ENCODE measurements around the gene MAP3K14.
A peak's percentile ranks its signal among the peaks of the same experiment; 100 is the strongest.

Gene MAP3K14

DNA sequence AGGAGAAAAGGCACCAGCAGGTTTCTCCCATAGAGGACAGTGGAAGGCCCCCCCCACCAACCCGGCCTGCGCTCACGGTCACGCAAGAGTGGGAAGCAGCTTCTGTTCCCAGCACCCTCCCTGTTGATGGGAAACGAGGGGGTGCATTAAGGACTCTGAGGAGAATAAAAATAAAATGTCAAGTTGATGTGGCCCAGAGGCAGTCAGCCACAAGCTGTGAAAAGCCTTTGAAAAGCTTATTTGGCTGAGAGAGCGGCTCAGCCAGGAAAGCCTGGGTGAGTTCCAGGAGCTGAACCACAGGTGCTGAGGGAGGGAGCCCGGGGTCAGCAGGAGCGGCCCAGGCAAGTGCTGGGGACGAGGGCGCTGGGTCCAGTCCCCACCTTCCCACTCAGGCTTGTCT is 28.0 kb downstream of the MAP3K14 start:
- H3K27ac ChIP-seq, result peak overlapping the region in 2 of 21 experiments; percentile 55 to 77
- no peak overlapping the region for H3K4me3 ChIP-seq

DNA sequence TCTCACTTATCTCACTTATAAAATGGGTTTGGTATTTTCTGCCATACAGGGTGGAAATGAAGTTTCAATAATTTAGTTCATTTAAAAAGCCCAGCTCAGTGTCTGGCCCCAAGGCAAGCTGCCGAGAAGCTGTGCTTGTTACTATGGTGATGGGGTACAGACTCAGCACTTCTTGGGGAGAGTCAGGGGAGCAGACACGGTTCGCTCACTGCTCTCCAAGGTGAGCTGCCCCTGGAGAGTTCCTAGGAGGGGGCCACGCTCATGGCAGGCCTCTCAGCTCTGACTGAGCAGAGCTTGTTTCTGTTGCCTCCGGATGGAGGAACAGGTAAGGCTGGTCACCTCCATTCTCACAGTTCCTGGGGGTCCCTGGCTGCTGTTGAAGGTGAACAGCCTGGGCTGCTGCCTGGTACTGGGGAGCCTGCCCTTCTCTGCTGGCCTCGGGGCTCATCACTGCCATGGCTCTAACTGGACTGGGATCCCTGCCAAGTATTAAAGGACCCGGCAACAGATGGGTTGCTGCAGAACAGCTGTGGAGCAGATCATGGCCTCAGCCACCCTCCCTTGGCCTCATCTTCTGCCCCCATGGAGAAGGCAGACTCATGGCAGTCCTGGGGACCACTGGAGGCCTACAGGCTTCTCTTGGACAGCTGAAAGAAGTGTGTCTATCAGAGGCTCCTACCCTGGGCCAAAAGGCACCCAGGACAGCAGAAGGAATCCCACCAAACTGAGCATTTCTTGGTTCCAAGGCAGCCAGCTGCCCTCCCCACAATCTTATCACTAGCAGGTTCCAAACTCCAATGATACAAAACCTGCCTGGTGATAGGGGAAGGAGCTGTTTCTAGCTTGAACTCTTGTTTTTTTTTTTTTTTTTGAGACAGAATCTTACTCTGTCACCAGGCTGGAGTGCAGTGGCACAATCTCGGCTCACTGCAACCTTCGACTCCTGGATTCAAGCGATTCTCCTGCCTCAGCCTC is 29.0 kb downstream of the MAP3K14 start:
- no peak overlapping the region for H3K4me3 ChIP-seq
- H3K27ac ChIP-seq, result peak overlapping the region in 2 of 21 experiments; percentile 32

DNA sequence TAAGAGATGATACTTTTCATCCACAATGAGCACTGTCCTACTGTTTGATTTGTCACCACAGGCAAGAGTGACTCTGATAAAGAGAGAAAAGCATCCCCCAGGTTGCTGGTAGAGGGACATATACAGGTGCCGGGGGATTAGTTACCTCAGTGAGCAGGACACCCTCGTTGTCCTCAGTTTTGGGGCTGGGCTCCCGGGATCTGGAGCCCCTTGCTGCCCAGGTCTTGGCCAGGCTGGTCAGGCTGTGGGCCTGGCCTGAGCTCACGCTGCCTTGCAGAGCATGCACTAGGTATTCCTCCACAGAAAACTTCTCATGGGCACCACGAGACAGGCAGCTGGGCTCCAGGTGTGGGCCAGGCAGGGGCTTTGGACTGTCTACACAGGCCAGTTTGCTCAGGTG is 30.5 kb downstream of the MAP3K14 start:
- no peak overlapping the region for H3K27ac ChIP-seq
- H3K4me3 ChIP-seq, result no peak overlapping the region

DNA sequence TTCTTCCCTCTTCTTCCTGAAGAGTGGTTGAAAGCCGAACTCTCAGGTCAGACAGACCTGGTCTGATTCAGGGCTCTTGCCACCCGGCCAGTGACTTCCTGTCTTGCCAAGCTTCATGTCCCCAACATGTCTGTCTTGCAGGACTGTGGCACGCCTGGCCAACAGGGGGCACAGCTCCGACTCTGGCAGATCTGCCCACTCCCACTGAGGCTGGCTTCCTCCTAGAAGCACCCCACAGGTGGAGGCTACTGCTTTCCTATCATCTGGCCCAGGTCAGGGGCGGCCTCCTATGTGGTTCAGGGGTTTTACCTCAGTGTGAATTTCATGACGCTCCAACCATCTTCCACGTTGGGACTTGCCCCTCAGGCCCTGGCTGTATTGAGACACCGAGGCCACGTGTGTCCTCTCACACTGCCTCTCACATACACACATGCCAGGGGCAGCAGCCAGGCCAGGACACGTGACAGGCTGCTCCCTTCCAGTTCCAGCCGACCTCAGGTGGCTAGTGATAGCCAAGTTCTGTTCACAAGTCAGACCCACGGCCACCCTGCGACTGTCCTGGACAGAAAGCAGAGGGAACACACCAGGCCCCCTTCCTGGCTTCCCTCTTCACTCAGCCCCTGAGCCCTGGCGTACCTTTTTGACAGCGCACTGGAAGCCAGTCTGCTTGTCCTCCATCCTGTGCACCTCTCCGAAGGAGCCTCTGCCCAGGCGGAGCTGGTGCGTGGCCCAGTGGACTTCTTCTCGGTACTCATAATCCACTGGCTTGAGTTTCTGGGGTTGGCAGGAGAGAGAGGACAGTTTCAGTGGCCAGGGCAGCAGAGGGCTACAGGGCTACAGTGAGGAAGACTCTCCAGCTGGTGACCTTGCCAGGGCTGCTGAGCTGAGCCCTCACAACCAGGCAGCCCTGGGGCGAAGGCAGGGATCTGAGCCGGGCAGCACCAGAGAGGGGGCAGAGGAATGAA is 32.4 kb downstream of the MAP3K14 start:
- Histone ChIP-seq H3K27ac (peak overlapping the region in 2 of 21 experiments; percentile 46 to 56), H3K4me3 (no peak overlapping the region)

DNA sequence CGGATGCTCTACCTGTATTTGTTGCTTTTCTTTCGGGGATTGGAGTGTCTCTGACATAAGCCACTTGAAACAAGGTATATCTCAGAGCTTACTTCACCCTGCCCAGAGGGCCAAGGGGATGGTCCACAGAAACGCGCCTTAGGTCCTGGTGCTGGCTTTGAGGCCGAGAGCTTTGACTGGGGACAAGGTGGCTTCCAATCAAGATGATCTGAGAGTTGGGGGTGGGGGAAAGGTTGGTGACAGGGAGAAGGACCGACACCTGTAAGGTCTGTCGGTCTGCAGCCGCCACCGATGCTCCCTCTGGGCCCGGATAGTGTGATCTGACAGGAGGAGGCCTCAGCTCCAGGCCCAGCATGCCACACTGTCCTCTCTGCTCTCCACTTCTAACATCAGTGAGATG is 33.1 kb downstream of the MAP3K14 start:
- Histone ChIP-seq H3K4me3 (no peak overlapping the region), H3K27ac (peak overlapping the region in 1 of 21 experiments; percentile 46)

DNA sequence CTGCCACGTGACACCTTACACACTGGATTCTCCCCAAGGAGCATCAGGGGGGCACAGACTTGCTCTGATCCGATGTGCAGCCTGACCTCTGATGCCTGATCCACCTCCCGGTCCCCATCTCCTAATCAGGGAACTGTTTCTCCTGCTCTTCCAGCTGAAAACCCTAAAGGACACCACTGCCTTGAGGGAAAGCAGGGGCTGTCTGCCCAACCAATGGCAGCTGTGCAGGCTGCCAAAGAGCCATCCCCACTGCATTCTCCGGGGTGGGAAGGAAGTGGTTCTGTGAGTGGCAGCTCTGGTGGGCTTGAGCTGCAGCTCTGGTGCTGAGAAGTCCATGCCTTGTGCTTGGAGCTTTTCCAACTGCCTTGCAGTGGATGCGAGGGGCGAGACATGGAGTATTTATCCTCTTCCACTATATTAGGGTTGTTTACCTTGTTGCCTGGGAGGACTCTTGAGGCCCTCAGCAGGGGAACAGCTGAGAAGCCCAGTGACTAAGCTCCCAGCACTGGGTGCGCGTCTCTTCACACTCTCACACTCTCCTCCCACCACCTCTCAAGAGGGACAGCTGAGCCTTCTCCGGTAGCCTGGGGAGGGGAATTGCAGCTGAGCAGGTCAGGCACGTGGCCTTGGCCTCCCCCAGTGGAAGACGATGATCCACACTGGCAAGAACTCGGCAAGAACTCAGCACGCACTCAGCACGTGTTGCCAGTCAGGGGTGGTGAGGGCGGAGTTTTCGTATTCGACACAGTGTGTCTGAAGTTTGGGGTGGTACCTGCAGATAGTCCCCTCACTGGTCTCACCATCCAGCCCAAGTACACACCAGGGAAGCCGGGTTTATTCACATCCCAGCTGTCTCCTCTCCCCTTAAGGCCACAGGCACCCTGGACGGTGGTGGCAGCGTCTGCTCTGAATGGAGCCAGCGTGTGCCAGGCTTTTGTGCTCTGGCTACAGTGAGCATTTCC is 33.9 kb downstream of the MAP3K14 start:
- Histone ChIP-seq H3K4me3 (no peak overlapping the region), H3K27ac (peak overlapping the region in 1 of 21 experiments; percentile 3)

DNA sequence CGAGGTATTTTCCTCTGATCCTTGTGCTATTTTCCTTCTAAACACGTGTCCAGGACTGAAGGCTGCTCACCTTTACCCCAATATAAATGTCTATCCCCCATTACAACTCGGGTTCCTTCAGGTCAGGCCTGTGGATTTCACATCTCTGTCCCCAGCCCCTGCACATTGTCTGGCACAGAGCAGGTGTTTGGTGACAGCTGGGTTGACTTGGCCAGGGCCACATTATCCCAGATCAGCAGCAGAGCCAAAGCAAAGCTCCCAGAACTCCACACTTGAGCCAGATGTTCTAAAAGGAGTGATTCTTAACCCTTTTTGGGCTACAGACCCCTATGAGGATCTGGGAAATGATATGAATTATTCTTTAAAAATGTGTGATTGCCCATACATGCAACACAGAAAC is 36.9 kb downstream of the MAP3K14 start:
- no peak overlapping the region for H3K27ac ChIP-seq
- H3K4me3 ChIP-seq, result no peak overlapping the region

DNA sequence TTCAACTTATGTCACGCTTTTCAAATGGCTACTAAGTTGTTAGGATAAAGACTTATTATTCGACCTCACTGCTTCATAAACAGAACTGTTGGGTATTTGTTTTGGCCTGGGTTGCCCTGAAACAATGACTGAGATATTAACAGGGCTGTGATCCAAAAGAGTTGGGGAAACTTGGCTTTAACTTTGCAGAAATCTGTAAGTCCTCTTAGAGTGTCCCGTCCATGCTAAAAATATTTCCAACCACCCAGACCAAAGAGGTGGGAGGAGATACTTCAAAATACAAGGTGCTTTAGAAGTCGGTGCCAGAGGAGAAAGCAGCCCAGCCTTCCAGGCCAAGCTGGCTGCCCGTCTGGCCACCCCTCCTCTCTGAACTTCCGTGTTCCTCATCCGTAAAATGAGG is 38.8 kb downstream of the MAP3K14 start:
- peak overlapping the region in 6 of 21 experiments; percentile 12 to 45 (median 33) for H3K27ac ChIP-seq
- no peak overlapping the region for H3K4me3 ChIP-seq

DNA sequence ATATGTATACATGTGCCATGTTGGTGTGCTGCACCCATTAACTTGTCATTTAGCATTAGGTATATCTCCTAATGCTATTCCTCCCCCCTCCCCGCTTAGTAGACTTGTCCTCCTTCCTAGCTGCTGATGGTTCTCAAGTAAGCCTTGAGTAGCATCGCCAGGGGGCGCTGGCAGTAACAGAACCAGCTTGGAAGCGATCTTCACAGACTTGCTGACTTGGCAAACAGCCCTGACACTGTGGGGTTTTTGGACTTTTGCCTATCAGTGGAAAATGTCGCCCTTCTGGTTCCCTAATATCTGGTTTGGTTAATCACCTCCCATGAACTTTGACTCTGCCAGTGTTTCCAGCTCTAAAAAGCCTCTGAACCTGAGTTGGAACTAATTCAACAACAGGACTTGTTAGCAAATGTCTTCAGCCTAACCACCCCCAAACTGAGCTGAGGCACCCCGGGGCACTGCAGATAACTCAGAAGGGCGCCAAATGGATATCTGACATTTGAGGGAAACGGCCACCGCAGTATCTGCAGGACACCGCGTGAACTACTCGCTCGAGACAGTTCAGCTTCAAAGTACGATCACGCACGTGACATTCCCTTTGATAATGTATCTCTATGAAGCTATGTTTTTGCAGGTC is 39.5 kb downstream of the MAP3K14 start:
- H3K4me3 ChIP-seq, result no peak overlapping the region
- peak overlapping the region in 7 of 21 experiments; percentile 14 to 67 (median 25) for H3K27ac ChIP-seq

DNA sequence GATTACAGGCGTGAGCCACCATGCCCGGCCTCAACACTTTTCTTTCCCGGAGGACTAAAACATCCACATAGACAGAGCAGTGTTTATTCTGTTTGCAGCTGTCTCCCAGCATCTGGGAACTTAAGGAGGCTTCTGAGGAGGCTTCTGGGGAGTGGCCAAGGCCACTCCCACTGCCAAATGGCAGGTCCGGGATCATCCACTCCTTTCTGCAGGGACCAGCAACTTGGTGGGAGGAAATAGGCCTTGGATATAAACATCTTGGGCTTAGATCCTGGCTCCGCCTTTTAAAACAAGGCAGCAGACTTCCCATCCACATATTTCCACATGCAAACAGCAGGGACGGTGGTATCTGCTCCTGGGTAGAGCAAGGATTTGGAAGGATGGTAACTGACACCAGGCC is 40.8 kb downstream of the MAP3K14 start:
- H3K4me3 ChIP-seq, result no peak overlapping the region
- H3K27ac ChIP-seq, result no peak overlapping the region

DNA sequence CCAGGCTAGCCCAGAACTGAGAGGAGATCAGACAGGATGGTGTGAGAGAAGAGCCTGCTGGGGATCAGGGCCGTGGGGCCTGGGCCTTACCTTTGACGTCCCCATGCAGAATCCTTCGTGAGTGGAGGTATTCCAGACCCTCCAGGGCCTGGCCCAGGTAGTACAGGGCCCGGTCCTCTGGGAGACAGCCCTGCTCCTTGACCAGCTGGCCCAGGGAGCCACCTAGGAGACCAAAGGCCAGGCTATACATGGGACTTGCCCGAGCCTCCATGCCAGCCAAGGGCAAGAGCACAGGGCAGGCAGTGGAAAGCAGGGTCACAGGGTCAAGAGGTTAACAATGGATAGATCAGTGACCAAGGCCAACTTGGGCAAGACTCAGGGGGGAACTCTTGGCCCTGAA is 42.8 kb downstream of the MAP3K14 start:
- H3K4me3 ChIP-seq, result no peak overlapping the region
- peak overlapping the region in 3 of 21 experiments; percentile 2 to 41 (median 3) for H3K27ac ChIP-seq

DNA sequence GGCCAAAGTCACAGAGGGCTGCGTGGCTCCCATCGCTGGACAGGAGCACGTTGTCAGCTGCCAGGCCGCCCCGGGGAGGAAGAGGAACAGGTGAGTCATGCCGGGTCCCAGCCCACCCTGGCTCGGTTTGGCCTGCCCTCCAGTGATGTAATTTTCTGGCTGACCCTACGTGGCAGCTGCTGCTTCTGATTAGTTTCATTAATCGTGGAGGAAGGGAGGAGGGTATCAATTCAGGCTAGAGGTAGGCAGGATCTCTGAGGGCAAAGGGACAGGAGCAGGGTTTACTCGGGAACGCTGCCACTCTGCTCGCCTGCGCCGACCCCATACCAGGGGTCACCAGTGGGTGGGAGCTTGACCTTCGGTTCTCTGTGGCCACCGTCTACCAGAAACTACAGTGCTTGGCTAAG is 43.3 kb downstream of the MAP3K14 start:
- H3K4me3 ChIP-seq, result no peak overlapping the region
- peak overlapping the region in 2 of 21 experiments; percentile 3 to 41 for H3K27ac ChIP-seq

DNA sequence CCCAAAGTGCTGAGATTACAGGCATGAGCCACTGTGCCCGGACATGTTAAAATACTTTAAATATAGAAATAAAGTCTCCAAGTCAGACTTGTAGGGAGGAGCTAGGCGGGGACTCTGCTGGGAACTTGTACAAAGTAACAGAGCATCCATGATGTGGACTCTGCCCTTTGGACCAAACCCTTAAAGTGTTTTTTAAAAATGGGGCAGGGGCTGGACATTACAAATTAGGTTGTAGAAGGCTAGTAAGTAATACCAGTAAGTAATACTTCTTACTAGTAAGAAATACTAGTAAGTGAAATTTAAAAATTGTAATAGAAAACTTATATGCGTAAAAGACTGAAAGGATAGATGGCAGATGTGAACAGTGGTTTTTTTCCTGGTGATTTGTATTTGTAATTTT is 45.2 kb downstream of the MAP3K14 start:
- no peak overlapping the region for H3K4me3 ChIP-seq

DNA sequence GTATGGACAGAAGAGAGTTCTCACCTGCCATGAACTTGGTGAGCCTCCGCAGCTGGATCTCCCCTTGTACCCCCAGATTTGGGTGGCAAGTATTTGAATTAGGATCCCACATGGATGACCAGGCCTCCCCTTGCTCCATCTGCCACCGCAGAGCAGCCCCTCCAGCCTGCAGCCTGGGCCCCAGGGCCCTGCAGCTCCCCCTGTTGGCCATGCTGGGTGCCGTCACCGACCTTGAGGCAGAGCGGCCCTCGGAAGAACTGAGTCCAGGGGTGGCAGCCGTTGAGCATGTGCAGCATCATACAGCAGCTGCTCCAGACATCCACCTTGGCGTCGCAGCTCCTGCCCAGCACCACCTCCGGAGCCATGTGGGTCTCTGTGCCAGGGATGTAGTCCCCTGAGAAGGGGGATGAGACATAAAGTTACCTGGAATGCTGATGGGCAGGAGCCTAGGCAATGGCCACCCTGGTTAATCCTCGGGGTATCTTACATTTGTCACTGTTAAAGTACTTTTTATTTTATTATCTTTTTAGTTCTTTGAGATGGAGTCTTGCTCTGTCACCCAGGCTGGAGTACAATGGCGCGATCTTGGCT is 45.9 kb downstream of the MAP3K14 start:
- no peak overlapping the region for H3K27ac ChIP-seq
- H3K4me3 ChIP-seq, result no peak overlapping the region

More for the DNA sequence above, 45.2 kb downstream of the MAP3K14 start:
- H3K27ac ChIP-seq, result no peak overlapping the region

DNA sequence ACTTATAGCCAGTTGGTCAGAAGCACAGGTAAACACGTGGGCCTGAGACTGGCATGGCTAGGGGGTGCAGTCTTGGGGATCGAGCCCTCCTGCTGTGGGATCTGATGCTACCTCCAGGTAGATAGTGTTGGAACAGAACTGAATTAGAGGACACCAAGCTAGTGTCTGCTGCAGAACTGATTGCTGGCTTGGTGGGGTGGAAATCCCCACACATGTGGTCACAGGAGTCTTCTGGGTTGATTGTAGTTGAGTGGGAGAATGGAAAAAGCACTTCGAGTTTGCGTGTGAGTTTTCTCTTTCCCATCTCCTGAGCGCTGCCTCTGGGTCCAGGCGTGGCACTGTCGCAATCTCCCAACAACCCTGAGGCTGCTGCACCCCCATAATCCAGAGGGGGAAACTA is 46.9 kb downstream of the MAP3K14 start:
- no peak overlapping the region for H3K4me3 ChIP-seq
- no peak overlapping the region for H3K27ac ChIP-seq

DNA sequence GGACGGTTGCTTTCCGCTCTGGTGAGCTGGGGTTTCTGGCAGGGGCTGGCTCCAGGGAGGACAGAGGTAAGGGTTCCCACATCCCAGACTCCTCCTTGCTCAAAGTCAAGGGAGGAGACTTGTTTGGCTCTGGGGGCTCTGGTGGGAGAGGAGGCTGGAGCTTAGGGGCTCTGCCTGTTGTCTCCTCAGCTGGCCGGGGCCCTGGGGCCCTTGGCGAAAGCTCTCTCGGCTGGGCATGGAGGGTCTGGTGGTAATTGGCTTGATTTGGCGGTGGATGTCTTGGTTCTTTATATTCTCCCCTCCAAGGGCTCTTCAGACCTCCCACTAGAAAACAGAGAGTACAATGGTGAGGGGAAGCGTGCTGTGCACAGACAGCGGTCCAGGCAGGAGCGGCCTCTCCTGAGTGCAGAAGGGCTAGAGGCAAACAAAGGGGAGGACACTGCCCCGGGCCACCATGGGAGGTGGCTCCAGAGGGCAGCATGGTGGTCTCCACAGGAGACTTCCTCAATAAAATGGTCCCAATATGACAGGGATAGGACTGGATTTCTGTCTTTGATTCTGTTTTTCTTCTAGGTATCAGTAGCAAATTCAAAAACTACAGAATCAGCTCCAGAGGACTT is 49.3 kb downstream of the MAP3K14 start:
- Histone ChIP-seq H3K27ac (no peak overlapping the region), H3K4me3 (no peak overlapping the region)

DNA sequence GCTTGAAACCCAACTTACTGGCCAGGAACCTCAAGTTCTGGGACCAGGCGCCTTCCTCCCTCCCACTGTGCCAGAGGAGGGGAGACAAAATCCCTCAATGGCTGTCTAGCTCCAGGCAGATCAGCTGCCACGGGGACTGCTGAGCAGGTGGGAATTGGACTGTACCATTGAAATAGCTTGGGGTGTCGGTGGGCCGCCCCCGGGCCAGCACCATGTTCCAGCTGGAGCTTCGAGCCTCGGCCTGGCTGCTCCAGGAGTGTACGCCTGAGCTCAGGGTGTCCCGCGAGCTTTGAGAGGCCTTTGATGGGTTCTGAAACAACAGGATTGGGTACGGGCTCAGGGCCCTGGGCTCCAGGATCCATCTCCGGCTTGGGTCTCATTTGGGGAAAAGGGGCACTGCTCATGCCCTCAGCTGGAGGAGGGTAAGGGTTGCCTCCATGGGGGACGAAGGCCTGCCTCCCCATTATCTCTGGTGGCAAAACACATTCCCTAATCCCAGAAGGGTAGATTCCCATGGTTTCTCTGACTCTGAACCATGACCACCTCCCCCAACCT is 50.4 kb downstream of the MAP3K14 start:
- Histone ChIP-seq H3K27ac (no peak overlapping the region), H3K4me3 (no peak overlapping the region)

DNA sequence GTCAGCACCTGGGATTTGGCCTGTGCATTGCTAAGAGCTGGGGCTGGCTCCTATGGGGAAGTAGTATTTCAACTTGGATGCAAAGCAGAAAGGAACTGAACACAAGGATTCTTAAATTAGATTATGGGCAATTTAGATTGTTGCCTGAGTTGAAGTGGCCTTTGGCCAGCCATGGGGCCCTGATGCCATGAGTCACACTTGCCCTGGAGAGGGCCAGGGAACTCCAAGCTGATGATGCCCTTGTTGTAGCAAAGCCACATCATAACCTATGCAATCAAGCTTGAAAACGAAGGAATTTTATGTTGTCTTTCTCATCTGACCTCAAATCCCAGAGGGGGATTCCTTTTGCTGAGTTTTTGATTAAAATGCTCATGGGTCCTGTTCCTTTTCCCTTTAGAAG is 51.0 kb downstream of the MAP3K14 start:
- no peak overlapping the region for H3K27ac ChIP-seq
- H3K4me3 ChIP-seq, result no peak overlapping the region
